GM13976 (cell line): ENCODE data around the gene ZNF746.
"Not testable (repeated sequence)": the region's sequence is repeated elsewhere in the genome, so short reads cannot be mapped to it uniquely, and the experiment has no call there.

ENCODE experiments used
- DNase-seq: peaks from one replicate; pipeline ENCODE4 v3.0.0; 2012; ENCODE audit warnings: low spot score
- in situ Hi-C: fragments of 300-500 bp; cut with MboI; formaldehyde crosslinking; loops from one replicate; pipeline ENCODE4 v1.12.0; 2022; ENCODE audit warnings: low sequenced_read_pairs, mixed read lengths, inconsistent platforms; ENCODE audit not compliant: unreplicated experiment
- TF ChIP-seq, protein P1 (sequence below): IDR thresholded peaks from 2 replicates; pipeline ENCODE4 v1.5.1; 2012; ENCODE audit warnings: borderline replicate concordance, mild to moderate bottlenecking; ENCODE audit not compliant: insufficient read depth; ENCODE audit errors: extremely low read depth, missing control alignments, control extremely low read depth

ZNF746 gene

DNA sequence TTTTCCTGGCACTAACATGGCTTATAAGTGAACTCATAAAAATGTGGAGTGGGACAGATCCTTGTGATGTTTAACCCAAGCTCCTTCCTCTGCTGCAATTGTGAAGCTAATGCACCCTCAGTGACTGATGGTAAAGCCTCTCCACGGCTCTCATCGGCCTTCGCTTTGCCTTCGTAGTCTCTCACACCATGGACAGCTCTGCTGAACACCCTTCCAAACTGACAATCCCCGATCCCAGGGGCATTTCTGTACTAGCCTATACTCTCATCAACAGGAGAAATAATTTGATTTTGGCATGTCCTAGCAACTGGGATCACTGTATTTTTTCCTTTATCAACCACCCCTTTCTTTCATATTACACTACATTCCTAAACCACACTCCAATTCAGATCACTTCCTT, 42.9 kb downstream of the ZNF746 start:
- in situ Hi-C loops = no loop called here
- no peak for DNase-seq
- TF ChIP-seq, protein P1, sequence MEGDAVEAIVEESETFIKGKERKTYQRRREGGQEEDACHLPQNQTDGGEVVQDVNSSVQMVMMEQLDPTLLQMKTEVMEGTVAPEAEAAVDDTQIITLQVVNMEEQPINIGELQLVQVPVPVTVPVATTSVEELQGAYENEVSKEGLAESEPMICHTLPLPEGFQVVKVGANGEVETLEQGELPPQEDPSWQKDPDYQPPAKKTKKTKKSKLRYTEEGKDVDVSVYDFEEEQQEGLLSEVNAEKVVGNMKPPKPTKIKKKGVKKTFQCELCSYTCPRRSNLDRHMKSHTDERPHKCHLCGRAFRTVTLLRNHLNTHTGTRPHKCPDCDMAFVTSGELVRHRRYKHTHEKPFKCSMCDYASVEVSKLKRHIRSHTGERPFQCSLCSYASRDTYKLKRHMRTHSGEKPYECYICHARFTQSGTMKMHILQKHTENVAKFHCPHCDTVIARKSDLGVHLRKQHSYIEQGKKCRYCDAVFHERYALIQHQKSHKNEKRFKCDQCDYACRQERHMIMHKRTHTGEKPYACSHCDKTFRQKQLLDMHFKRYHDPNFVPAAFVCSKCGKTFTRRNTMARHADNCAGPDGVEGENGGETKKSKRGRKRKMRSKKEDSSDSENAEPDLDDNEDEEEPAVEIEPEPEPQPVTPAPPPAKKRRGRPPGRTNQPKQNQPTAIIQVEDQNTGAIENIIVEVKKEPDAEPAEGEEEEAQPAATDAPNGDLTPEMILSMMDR = no peak

DNA sequence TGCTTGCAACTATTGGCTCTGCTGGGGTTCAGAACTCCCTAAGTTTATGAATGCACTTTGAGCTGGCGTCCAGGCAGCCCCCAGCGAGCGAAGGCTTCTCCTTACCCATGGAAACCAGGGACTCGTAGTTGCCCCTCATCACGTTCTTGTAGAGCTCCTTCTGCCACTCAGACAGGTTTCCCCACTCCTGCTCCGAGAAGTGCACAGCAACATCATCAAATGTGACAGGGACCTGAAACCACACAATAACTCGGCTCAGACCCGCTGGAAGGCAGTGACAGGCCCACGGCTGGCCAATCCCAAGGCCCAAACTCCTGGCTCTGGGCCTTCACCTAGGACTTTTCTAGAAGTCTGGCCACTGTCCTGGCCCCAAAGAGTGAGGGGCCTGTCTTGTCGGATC, 43.6 kb downstream of the ZNF746 start:
- TF ChIP-seq, protein P1 = no peak
- no peak for DNase-seq
- in situ Hi-C loops = no loop called here

DNA sequence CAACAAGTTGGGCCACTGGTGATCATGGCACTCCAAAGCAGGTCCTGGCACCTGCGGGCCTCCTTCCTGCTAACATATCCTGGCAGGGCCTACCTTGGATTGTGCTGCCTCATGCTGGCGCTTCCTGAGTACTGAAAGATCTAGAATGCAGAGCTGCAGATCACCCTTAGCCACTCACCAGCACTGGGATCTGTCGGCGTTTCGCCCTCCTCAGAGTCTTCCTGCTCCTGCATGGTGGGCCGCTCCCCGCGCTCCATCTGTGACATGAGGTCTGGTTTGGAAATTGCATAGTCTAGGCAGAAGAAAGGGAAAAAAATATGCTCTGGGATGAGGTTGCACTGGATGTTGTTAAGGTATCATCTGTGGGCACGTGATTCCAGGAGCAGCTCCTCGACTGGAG, 46.8 kb downstream of the ZNF746 start:
- in situ Hi-C loops = no loop called here
- TF ChIP-seq, protein P1 = no peak
- DNase-seq = no peak

DNA sequence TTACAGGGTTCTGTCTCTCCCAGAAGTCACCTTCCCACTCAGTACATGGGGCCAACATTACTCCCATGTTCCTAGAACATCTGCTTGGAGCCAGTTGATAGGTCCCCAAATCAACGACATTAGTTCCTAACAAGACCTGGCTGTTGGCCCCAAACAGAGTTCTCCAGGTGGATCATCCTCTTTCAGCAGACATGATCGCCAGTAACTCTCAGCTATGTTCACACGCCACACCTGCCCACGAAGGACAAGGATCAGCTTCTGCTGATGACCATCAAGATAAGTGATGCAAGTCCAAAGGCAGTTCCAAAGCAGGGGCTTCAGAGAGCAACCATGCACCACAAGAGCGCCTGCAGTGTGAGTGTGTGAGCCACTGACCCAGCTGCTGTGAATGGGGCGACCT, 47.7 kb downstream of the ZNF746 start:
- in situ Hi-C loops = no loop called here
- TF ChIP-seq, protein P1 = no peak
- no peak for DNase-seq

DNA sequence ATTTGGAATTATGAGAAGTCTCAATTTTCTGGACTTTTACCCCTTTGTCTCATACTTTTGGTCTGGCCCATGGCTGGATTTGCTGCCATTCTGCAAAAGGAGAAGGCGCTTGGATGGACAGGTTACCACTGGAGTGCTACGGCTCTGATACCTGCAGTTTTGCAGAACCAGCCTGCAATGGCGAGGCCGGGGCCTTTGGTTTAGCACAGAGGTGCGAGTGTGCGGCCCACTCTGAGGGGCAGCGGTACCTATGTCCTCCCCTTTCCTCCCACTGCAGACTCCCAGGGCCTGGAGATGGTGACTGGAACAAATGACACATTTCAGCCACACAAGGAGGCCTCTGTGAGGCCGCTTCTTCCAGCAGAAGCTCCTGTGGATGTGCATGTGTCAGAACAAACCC, 48.6 kb downstream of the ZNF746 start:
- no peak for DNase-seq
- in situ Hi-C loops = no loop called here
- TF ChIP-seq, protein P1 = no peak

DNA sequence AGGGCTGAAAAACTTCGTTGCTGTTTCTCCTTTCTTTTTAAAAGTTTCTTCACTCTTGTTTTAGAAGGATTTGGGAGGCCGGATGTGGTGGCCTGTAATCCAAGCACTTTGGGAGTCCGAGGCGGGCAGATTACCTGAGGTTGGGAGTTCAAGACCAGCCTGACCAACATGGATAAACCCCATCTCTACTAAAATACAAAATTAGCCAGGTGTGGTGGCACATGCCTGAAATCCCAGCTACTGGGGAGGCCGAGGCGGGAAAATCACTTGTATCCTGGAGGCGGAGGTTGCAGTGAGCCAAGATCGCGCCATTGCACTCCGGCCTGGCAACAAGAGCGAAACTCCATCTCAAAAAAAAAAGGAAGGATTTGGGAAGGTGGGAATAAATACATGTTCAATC, 51.6 kb downstream of the ZNF746 start:
- in situ Hi-C loops, DNase-seq: not testable (repeated sequence)

DNA sequence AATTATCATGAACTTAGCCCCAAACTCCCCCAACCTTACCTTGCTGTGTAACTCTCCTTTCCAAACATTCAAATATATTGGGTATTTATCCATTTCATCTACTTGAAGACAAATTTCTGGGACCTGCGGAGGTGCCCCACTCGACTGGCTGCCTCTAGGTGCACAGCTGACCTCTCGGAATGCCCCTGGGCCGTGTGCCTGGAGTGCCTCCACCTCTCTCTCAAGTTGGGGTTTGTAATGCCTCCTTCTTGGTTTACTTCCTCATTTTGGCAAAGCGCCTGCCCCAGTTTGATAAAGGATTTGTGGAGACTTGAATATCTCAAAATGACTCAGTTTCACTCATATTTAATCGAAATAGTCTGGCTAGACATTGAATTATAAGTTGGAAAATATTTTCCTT, 53.3 kb downstream of the ZNF746 start:
- DNase-seq = no peak
- in situ Hi-C loops = no loop called here

More for the DNA sequence above, 53.3 kb downstream of the ZNF746 start:
- TF ChIP-seq, protein P1 = no peak
